GM21825 (cell line): ENCODE results near the gene BRIP1.
"Not testable (repeated sequence)": the region's sequence is repeated elsewhere in the genome, so short reads cannot be mapped to it uniquely, and the experiment has no call there.

Source experiments
- ATAC-seq: cut with Tn5 transposase; IDR thresholded peaks from one replicate; pipeline ENCODE4 v1.9.1; 2021; ENCODE audit warnings: mild to moderate bottlenecking, moderate library complexity; ENCODE audit not compliant: unreplicated experiment

Gene BRIP1

GRCh38 chr17:61832463-61832862, 30.9 kb downstream of the BRIP1 start:
- ATAC-seq = no peak

GRCh38 chr17:61831099-61831498, 32.2 kb downstream of the BRIP1 start:
- no peak for ATAC-seq

- ATAC-seq = no peak
Observed at GRCh38 chr17:61828694-61829093, 34.6 kb downstream of the BRIP1 start.

GRCh38 chr17:61827649-61828395, 35.5 kb downstream of the BRIP1 start:
- no peak for ATAC-seq

- ATAC-seq = not testable (repeated sequence)
Observed at GRCh38 chr17:61826866-61827265, 36.5 kb downstream of the BRIP1 start.

GRCh38 chr17:61826198-61826597, 37.1 kb downstream of the BRIP1 start:
- ATAC-seq = not testable (repeated sequence)

- ATAC-seq = no peak
Observed at GRCh38 chr17:61825448-61826137, 37.7 kb downstream of the BRIP1 start.

- ATAC-seq = no peak
Observed at GRCh38 chr17:61822326-61823285, 40.7 kb downstream of the BRIP1 start.

- no peak for ATAC-seq
Observed at GRCh38 chr17:61821655-61822054, 41.7 kb downstream of the BRIP1 start.

GRCh38 chr17:61819265-61819664, 44.1 kb downstream of the BRIP1 start:
- ATAC-seq = not testable (repeated sequence)

- ATAC-seq = no peak
Observed at GRCh38 chr17:61818225-61818624, 45.1 kb downstream of the BRIP1 start.

GRCh38 chr17:61817452-61817851, 45.9 kb downstream of the BRIP1 start:
- no peak for ATAC-seq

GRCh38 chr17:61816538-61816937, 46.8 kb downstream of the BRIP1 start:
- ATAC-seq = no peak

- ATAC-seq = no peak
Observed at GRCh38 chr17:61815863-61816503, 47.3 kb downstream of the BRIP1 start.

GRCh38 chr17:61814485-61814884, 48.8 kb downstream of the BRIP1 start:
- no peak for ATAC-seq

GRCh38 chr17:61813211-61813610, 50.1 kb downstream of the BRIP1 start:
- no peak for ATAC-seq

GRCh38 chr17:61812747-61813146, 50.6 kb downstream of the BRIP1 start:
- no peak for ATAC-seq

GRCh38 chr17:61809816-61810392, 53.4 kb downstream of the BRIP1 start:
- ATAC-seq = no peak

GRCh38 chr17:61808442-61808841, 54.9 kb downstream of the BRIP1 start:
- no peak for ATAC-seq

- ATAC-seq = no peak
Observed at GRCh38 chr17:61806936-61807335, 56.4 kb downstream of the BRIP1 start.
